Tibial nerve (tissue), 4 donors: Measurements from ENCODE around the gene PRDM10.

Source experiments
- EP300 ChIP-seq, 2 donors: sonication (generic); formaldehyde crosslinking; IDR thresholded peaks; one replicate each; pipeline ENCODE4 v1.6.1; 2017; ENCODE audit warnings: antibody characterized with exemption in 2 of 2, mild to moderate bottlenecking in 1 of 2
- POLR2A ChIP-seq, 2 donors: fragments of 450-650 bp; IDR thresholded peaks; one replicate each; pipeline ENCODE4 v1.6.1; 2017; ENCODE audit warnings: antibody characterized with exemption in 2 of 2, mild to moderate bottlenecking in 2 of 2, moderate library complexity in 2 of 2
- TF ChIP-seq, protein P1 (sequence below), 5 experiments: fragments of 200-600 bp in 3 of 5; fragments of 450-650 bp in 2 of 5; sonication (generic) in 3 of 5; IDR thresholded peaks; one replicate each; pipeline ENCODE4 v1.5.1; 2016 to 2019; ENCODE audit warnings: antibody characterized with exemption in 5 of 5, mild to moderate bottlenecking in 3 of 5, moderate library complexity in 2 of 5

- no peak for TF ChIP-seq EP300 (IDR thresholded peaks at IDR 0.05)
- TF ChIP-seq, protein P1, sequence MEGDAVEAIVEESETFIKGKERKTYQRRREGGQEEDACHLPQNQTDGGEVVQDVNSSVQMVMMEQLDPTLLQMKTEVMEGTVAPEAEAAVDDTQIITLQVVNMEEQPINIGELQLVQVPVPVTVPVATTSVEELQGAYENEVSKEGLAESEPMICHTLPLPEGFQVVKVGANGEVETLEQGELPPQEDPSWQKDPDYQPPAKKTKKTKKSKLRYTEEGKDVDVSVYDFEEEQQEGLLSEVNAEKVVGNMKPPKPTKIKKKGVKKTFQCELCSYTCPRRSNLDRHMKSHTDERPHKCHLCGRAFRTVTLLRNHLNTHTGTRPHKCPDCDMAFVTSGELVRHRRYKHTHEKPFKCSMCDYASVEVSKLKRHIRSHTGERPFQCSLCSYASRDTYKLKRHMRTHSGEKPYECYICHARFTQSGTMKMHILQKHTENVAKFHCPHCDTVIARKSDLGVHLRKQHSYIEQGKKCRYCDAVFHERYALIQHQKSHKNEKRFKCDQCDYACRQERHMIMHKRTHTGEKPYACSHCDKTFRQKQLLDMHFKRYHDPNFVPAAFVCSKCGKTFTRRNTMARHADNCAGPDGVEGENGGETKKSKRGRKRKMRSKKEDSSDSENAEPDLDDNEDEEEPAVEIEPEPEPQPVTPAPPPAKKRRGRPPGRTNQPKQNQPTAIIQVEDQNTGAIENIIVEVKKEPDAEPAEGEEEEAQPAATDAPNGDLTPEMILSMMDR (IDR thresholded peaks at IDR 0.05): no peak
- TF ChIP-seq POLR2A (IDR thresholded peaks at IDR 0.05): no peak
Measured at GRCh38 chr11:129911298-129911697, 91.3 kb downstream of the PRDM10 start.
